ENCODE data around the gene FHL1.
"Not testable (repeated sequence)": the region's sequence is repeated elsewhere in the genome, so short reads cannot be mapped to it uniquely, and the experiment has no call there.

Gene FHL1

GRCh38 chrX:136147315-136147901, at the start of gene FHL1:
Gene FHL1 (plus strand): TSS chrX:136147533.
- DNase-seq (ENCODE audit: extremely low spot score), result peak; percentile 39
- TF ChIP-seq, protein P1, sequence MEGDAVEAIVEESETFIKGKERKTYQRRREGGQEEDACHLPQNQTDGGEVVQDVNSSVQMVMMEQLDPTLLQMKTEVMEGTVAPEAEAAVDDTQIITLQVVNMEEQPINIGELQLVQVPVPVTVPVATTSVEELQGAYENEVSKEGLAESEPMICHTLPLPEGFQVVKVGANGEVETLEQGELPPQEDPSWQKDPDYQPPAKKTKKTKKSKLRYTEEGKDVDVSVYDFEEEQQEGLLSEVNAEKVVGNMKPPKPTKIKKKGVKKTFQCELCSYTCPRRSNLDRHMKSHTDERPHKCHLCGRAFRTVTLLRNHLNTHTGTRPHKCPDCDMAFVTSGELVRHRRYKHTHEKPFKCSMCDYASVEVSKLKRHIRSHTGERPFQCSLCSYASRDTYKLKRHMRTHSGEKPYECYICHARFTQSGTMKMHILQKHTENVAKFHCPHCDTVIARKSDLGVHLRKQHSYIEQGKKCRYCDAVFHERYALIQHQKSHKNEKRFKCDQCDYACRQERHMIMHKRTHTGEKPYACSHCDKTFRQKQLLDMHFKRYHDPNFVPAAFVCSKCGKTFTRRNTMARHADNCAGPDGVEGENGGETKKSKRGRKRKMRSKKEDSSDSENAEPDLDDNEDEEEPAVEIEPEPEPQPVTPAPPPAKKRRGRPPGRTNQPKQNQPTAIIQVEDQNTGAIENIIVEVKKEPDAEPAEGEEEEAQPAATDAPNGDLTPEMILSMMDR (IDR thresholded peaks at IDR 0.05; ENCODE audit: control extremely low read depth, extremely low read depth, low read depth, missing control alignments), result no peak
- ChIA-PET POLR2A (no interaction called here), CTCF (no interaction called here)

DNA sequence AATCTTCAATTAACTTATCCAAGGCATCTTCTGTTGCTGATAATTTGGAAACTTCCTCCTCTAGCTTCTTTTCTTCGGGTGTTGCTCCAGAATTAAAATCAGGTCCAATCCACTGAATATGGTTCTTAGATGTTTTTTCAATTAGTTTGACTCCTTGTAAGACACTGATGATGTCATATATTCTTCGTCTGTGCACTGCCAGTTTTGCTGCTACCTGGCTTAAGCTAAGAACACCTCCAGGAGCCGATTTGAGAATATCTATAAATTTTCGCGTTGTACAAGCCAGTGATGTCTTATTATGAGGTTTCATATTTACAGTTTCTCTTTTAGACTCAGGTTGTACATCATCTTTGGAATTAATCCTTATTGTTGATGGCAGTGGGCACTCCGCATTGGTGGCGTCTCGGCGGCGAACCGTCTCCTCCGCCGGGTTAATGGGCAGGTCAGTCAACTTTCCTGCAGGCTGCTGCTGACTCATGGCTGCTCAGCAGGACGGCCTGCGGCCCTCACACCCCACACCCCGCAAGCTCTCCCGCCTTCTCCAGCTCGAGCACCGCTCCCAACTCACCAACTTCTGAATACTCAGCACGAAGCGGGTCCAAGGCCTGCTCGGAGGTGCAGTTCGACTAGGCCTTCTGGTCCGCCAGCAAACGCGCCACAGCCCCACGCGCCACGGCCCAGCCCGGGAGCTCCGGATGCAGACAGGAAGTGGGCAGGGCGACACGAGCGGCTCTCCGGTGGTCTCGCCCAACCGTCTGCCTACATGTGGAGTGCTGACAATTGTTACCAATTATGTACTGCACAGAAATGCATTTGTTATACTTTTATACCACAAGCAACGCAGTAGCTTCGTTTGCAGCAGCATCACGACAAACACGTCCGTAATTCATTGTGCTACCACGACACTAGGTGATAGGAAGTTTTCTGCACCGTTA, 49.2 kb upstream of the FHL1 start:
- ChIA-PET POLR2A (no interaction called here), CTCF (no interaction called here)
- TF ChIP-seq, protein P1 (IDR thresholded peaks at IDR 0.05; ENCODE audit: control extremely low read depth, extremely low read depth, low read depth, missing control alignments), result no peak
- DNase-seq (ENCODE audit: extremely low spot score), result no peak

GRCh38 chrX:136104936-136105335, 42.4 kb upstream of the FHL1 start:
- TF ChIP-seq, protein P1 (IDR thresholded peaks at IDR 0.05; ENCODE audit: control extremely low read depth, extremely low read depth, low read depth, missing control alignments), result no peak
- CTCF ChIA-PET, result no interaction called here
- DNase-seq (ENCODE audit: extremely low spot score), result no peak
- POLR2A ChIA-PET, result no interaction called here

DNA sequence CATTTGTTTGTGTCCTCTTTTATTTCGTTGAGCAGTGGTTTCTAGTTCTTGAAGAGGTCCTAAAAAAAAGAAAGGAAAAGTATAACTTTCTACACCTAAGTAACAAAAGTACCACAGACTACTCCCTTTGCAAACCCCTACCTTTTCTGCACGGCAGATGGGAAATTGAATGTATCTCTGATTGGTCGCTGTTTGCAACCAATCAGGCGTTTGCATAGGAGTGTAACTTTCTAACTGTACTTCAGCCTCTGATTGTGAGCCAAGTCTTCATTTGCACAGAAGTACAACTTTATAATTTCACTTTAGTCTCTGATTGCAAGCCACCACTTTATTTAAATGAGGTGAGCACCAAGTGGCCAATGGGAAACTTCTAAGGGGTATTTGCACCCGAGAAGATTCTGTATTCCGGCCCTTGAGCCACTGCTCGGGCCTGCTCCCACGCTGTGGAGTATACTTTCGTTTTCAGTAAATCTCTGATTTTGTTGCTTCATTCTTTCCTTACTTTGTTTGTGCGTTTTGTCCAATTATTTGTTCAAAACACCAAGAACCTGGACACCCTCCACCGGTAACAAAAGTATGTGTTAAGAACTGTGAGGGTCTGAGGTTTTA, 40.3 kb upstream of the FHL1 start:
- TF ChIP-seq, protein P1 (IDR thresholded peaks at IDR 0.05; ENCODE audit: control extremely low read depth, extremely low read depth, low read depth, missing control alignments), result no peak
- POLR2A ChIA-PET, result no interaction called here
- no peak for DNase-seq (ENCODE audit: extremely low spot score)
- CTCF ChIA-PET, result no interaction called here

DNA sequence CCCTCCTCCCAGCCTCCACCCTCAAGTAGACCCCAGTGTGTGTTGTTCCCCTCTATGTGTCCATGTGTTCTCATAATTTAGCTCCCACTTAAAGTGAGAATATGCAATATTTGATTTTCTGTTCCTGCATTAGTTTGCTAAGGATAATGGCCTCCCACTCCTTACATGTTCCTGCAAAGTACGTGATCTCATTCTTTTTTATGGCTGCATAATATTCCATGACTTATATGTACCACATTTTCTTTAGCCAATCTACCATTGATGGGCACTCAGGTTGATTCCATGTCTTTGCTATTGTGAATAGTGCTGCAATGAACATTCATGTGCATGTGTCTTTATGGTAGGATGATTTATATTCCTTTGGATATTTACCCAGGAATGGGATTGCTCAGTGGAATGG, 38.4 kb upstream of the FHL1 start:
- CTCF ChIA-PET, POLR2A ChIA-PET: not testable (repeated sequence)

DNA sequence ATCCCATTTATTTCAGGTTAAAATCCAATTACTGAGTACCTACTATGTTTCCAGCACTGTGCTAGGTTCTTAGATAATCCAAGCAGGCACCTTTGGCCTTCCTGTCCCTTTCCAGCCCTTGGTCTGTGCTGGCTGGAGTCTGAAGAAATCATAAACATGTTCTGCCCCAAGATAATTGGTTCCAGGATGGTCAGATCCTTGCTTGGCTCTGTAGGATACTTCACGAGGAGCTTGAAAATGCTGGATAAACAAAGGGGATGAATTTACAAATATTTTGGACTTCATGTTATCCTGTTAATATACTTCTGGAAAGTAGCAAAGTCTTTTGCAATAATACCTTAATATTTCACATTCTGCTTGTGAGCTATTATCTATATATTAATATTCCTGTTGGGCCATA, 35.0 kb upstream of the FHL1 start:
- CTCF ChIA-PET, result no interaction called here
- POLR2A ChIA-PET, result no interaction called here
- TF ChIP-seq, protein P1 (IDR thresholded peaks at IDR 0.05; ENCODE audit: control extremely low read depth, extremely low read depth, low read depth, missing control alignments), result no peak
- DNase-seq (ENCODE audit: extremely low spot score), result no peak

More for the DNA sequence above, 38.4 kb upstream of the FHL1 start:
- DNase-seq (ENCODE audit: extremely low spot score), result not testable (repeated sequence)

DNA sequence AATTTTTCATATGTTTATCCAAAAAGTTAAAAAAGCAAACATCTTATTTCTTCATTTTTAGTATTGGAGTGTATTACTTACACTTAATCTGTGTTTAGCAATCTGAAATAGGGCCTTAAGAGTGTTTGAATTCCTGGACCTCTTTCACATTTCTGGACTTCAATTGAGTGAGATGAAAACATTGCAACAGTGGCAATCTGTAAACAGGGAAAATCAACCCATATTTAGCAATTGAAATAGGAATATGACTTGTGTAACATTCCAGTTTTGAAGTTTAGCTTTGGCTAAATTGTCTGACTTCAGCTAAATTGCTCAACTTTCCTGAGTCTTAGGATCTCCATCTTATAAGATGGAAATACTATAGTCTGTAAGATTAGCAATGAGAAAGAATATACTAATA, 34.6 kb upstream of the FHL1 start:
- DNase-seq (ENCODE audit: extremely low spot score), result no peak
- ChIA-PET POLR2A (no interaction called here), CTCF (no interaction called here)
- TF ChIP-seq, protein P1 (IDR thresholded peaks at IDR 0.05; ENCODE audit: control extremely low read depth, extremely low read depth, low read depth, missing control alignments), result no peak

Measured in GM10248 (cell line).